Panc1 (cell line): ENCODE data around the gene PHLDA3. TPM values are rescaled to one million over a fixed set of nuclear protein-coding genes. Genes with fewer than 3 reads are reported as not detected.
A peak's percentile ranks its signal among the peaks of the same experiment; 100 is the strongest.

Experiments used
- ATAC-seq: fragments of 200-7000 bp; cut with Tn5 transposase; 2 replicates; pipeline ENCODE4 v1.9.1; 2020; ENCODE audit warnings: mild to moderate bottlenecking, moderate library complexity
- BruUV-seq: library from RNA; stranded (reverse); fragments of 400-500 nt; replicated peaks from 2 replicates; lab custom pipeline; 2021; lab: Mats Ljungman, UMichigan
- CTCF ChIA-PET: fragments of 300-600 bp; sonication (Branson Sonifier 250); formaldehyde crosslinking; loops from one replicate; lab custom pipeline; 2022; ENCODE audit warnings: antibody characterized with exemption; lab: Charles Lee
- POLR2A ChIA-PET: fragments of 300-600 bp; sonication (Branson Sonifier 250); formaldehyde crosslinking; loops from one replicate; lab custom pipeline; 2022; ENCODE audit warnings: antibody characterized with exemption; lab: Charles Lee
- DNase-seq: peaks from one replicate; pipeline ENCODE4 v3.0.0-alpha.2; 2010; ENCODE audit warnings: low read depth, low spot score
- H3K27ac ChIP-seq: 2 replicates; pipeline ENCODE4 v1.5.1; 2011; ENCODE audit warnings: mild to moderate bottlenecking, low read length, inconsistent platforms
- H3K27me3 ChIP-seq: fragments of 200-500 bp; sonication (Bioruptor generic); 2 replicates; pipeline ENCODE4 v1.6.0; 2014; ENCODE audit warnings: low read length, inconsistent platforms; ENCODE audit not compliant: control insufficient read depth, insufficient read depth
- H3K36me3 ChIP-seq: fragments of 200-500 bp; sonication (Bioruptor generic); 2 replicates; pipeline ENCODE4 v1.5.1; 2014; ENCODE audit warnings: inconsistent platforms, mild to moderate bottlenecking, low read length, moderate library complexity; ENCODE audit not compliant: control insufficient read depth, insufficient read depth
- H3K4me1 ChIP-seq: 2 replicates; pipeline ENCODE4 v1.5.1; 2011; ENCODE audit warnings: inconsistent platforms, mild to moderate bottlenecking, low read length, moderate library complexity; ENCODE audit not compliant: control insufficient read depth, insufficient read depth
- H3K4me3 ChIP-seq, 2 experiments: 2 replicates each; pipeline ENCODE4 v1.5.1; 2011 to 2012; ENCODE audit warnings: low read depth in 2 of 2, low read length in 2 of 2, mild to moderate bottlenecking in 2 of 2, inconsistent platforms in 1 of 2, moderate library complexity in 1 of 2
- H3K9me3 ChIP-seq: fragments of 200-500 bp; sonication (Bioruptor generic); 2 replicates; pipeline ENCODE4 v1.5.1; 2014; ENCODE audit warnings: low read depth, mild to moderate bottlenecking, inconsistent platforms, low read length, moderate library complexity; ENCODE audit not compliant: control insufficient read depth, insufficient read depth
- POLR2AphosphoS5 ChIP-seq: IDR thresholded peaks from 2 replicates; pipeline ENCODE4 v1.6.1; 2012; ENCODE audit warnings: mild to moderate bottlenecking, low read depth, low read length, moderate library complexity
- SIN3A ChIP-seq: IDR thresholded peaks from 2 replicates; pipeline ENCODE4 v1.6.1; 2012; ENCODE audit warnings: low read depth, mild to moderate bottlenecking, low read length, moderate library complexity, borderline replicate concordance; ENCODE audit not compliant: insufficient read depth
- TCF7L2 ChIP-seq: IDR thresholded peaks from 2 replicates; pipeline ENCODE4 v1.6.1; 2011; ENCODE audit warnings: mild to moderate bottlenecking, low read depth, low read length, inconsistent platforms
- in situ Hi-C: cut with HindIII; loops from 2 replicates; pipeline ENCODE4 v1.10.0; 2016; ENCODE audit warnings: low sequenced_read_pairs, low pct_unique_long_range_greater_than_20kb
- intact Hi-C: fragments of 100-400 bp; cut with micrococcal nuclease; formaldehyde crosslinking; loops from one replicate; pipeline ENCODE4 v1.10.0; 2022; ENCODE audit not compliant: unreplicated experiment
- total RNA-seq: library from RNA; stranded (reverse); gene quantifications from one replicate; pipeline ENCODE4 v1.2.1, GENCODE V29; 2021; ENCODE audit not compliant: unreplicated experiment
- TF ChIP-seq, protein P1 (sequence below), 2 experiments: IDR thresholded peaks; 2 replicates each; pipeline ENCODE4 v1.6.1; 2011 to 2012; ENCODE audit warnings: low read depth in 2 of 2, control low read depth in 1 of 2, low read length in 1 of 2, mild to moderate bottlenecking in 1 of 2, moderate library complexity in 1 of 2; ENCODE audit not compliant: insufficient read depth in 1 of 2
- TF ChIP-seq, protein P2 (sequence below): fragments of 450-650 bp; IDR thresholded peaks from 2 replicates; pipeline ENCODE4 v1.5.1; 2017; ENCODE audit warnings: mild to moderate bottlenecking

Gene PHLDA3
- total RNA-seq, 1 experiment from 2014 or later, result 12.3 TPM

DNA sequence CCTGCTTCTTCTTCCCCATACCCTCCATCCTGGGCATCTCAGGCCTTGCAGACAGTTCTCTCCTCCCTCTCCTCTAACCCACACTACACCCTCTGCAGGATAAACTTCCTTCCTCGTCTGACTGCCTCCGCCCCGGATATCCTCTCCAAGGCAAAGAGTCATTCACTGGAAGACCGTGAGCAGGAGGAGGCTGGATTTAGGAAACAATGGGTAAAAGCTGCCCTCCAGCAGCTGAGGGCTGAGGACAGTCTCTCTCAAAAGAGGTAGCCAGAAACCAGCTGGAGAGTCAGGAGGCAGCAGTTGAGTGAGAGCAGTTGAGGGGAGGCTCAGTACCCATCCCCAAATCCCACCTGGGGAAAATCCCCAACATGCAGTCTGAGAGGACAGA, 36.5 kb upstream of the PHLDA3 start:
- no peaks in the 10 kb centered on the region for H3K27me3 ChIP-seq
- H3K4me3 ChIP-seq, result peak overlapping the region; percentile 67 to 76
- no TSS peak for BruUV-seq
- DNase-seq (no peak), ATAC-seq (0 out of 2 replicates have a peak, but pooled peaks have one; percentile 14)
- H3K4me1 ChIP-seq, result peaks cover 52% of the 10 kb centered on the region
- POLR2A ChIA-PET, result no interaction called here
- H3K9me3 ChIP-seq, result no peaks in the 10 kb centered on the region
- CTCF ChIA-PET, result no interaction called here
- intact Hi-C loops (no loop called here), in situ Hi-C loops (no loop called here)
- no peaks in the 10 kb centered on the region for H3K36me3 ChIP-seq
- no peak for TF ChIP-seq TCF7L2
- TF ChIP-seq, protein P1, sequence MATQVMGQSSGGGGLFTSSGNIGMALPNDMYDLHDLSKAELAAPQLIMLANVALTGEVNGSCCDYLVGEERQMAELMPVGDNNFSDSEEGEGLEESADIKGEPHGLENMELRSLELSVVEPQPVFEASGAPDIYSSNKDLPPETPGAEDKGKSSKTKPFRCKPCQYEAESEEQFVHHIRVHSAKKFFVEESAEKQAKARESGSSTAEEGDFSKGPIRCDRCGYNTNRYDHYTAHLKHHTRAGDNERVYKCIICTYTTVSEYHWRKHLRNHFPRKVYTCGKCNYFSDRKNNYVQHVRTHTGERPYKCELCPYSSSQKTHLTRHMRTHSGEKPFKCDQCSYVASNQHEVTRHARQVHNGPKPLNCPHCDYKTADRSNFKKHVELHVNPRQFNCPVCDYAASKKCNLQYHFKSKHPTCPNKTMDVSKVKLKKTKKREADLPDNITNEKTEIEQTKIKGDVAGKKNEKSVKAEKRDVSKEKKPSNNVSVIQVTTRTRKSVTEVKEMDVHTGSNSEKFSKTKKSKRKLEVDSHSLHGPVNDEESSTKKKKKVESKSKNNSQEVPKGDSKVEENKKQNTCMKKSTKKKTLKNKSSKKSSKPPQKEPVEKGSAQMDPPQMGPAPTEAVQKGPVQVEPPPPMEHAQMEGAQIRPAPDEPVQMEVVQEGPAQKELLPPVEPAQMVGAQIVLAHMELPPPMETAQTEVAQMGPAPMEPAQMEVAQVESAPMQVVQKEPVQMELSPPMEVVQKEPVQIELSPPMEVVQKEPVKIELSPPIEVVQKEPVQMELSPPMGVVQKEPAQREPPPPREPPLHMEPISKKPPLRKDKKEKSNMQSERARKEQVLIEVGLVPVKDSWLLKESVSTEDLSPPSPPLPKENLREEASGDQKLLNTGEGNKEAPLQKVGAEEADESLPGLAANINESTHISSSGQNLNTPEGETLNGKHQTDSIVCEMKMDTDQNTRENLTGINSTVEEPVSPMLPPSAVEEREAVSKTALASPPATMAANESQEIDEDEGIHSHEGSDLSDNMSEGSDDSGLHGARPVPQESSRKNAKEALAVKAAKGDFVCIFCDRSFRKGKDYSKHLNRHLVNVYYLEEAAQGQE (IDR thresholded peaks at IDR 0.05; ENCODE audit: insufficient read depth in 1 of 2, low read depth in 2 of 2, low read length in 1 of 2), result no peak
- TF ChIP-seq, protein P2, sequence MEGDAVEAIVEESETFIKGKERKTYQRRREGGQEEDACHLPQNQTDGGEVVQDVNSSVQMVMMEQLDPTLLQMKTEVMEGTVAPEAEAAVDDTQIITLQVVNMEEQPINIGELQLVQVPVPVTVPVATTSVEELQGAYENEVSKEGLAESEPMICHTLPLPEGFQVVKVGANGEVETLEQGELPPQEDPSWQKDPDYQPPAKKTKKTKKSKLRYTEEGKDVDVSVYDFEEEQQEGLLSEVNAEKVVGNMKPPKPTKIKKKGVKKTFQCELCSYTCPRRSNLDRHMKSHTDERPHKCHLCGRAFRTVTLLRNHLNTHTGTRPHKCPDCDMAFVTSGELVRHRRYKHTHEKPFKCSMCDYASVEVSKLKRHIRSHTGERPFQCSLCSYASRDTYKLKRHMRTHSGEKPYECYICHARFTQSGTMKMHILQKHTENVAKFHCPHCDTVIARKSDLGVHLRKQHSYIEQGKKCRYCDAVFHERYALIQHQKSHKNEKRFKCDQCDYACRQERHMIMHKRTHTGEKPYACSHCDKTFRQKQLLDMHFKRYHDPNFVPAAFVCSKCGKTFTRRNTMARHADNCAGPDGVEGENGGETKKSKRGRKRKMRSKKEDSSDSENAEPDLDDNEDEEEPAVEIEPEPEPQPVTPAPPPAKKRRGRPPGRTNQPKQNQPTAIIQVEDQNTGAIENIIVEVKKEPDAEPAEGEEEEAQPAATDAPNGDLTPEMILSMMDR, result no peak
- TF ChIP-seq SIN3A, result no peak
- TF ChIP-seq POLR2AphosphoS5, result no peak
- H3K27ac ChIP-seq, result peak overlapping the region; percentile 89

DNA sequence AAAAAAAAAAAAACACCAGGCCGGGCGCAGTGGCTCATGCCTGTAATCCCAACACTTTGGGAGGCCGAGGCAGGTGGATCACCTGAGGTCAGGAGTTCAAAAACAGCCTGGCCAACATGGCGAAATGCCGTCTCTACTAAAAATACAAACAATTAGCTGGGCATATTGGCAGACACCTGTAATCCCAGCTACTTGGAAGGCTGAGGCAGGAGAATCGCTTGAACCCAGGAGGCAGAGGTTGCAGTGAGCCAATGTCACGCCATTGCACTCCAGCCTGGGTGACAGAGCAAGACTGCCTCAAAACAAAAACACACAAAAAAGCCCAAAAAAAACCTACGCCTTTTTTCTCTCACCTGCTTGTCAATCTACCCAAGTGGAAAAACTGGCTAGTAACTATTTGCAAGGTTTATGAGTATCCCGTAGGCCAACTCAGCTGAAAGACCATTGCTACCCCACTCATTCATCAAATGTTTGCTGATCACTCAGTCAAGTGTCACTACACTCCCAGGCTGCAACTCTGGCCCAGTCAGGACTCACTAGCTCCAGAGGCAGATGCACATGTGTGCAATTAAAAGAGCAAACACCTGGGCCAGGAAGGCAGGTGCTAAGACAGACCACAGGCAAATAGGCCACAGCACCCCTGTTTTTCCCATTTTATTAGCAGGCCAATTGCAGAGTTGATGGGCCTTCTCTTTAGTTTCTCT, 36.0 kb upstream of the PHLDA3 start:
- peak overlapping the region; percentile 67 to 76; a peak in 3 of 4 replicates for H3K4me3 ChIP-seq

More for the DNA sequence above, 36.0 kb upstream of the PHLDA3 start:
- Histone ChIP-seq H3K9me3 (no peaks in the 10 kb centered on the region), H3K27ac (peak overlapping the region; percentile 89; the same call in 1 of the 2 replicates), H3K27me3 (no peaks in the 10 kb centered on the region), H3K4me1 (peaks cover 53% of the 10 kb centered on the region), H3K36me3 (no peaks in the 10 kb centered on the region)
- ChIA-PET POLR2A (no interaction called here), CTCF (interaction anchor here (1.1 to 3.2 kb wide), 2 partner anchors 23 to 69 kb away, joined by 4 to 7 read pairs; no protein-coding TSS in a partner anchor)
- DNase-seq, result no peak
- ATAC-seq, result no peak
- TF ChIP-seq, protein P2, result no peak
- no peak for TF ChIP-seq POLR2AphosphoS5
- no peak for TF ChIP-seq SIN3A
- in situ Hi-C loops, result no loop called here
- no TSS peak for BruUV-seq
- intact Hi-C loops, result no loop called here
